ENCODE measurements around the gene PILRA.

The PILRA gene

DNA sequence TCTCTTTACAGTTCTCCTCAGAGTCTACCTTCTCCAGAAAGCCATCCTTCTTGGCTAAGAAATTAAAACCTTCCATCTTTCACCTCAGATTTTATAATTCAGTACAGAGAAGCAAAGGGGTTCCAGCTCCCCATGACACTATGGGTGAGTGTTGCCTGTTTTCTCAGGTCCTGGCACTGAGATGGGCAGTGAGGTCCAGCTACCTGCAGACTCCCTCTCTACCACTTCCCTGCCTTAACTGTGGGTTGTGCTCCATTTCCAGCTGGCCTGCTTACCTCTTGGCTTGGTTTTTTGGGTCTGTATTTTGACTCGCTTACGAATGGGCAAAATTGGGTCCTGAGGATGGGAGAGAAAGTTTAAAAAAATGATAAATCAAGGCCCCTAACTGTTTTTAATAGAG is 29.0 kb downstream of the PILRA start:
- TF ChIP-seq, protein P1, sequence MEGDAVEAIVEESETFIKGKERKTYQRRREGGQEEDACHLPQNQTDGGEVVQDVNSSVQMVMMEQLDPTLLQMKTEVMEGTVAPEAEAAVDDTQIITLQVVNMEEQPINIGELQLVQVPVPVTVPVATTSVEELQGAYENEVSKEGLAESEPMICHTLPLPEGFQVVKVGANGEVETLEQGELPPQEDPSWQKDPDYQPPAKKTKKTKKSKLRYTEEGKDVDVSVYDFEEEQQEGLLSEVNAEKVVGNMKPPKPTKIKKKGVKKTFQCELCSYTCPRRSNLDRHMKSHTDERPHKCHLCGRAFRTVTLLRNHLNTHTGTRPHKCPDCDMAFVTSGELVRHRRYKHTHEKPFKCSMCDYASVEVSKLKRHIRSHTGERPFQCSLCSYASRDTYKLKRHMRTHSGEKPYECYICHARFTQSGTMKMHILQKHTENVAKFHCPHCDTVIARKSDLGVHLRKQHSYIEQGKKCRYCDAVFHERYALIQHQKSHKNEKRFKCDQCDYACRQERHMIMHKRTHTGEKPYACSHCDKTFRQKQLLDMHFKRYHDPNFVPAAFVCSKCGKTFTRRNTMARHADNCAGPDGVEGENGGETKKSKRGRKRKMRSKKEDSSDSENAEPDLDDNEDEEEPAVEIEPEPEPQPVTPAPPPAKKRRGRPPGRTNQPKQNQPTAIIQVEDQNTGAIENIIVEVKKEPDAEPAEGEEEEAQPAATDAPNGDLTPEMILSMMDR (IDR thresholded peaks at IDR 0.05; ENCODE audit: low read depth, low read length, missing control alignments), result no peak
- no peak for DNase-seq (ENCODE audit: low read depth)
- no peak overlapping the region for H3K4me3 ChIP-seq (ENCODE audit: low read depth, low read length)

DNA sequence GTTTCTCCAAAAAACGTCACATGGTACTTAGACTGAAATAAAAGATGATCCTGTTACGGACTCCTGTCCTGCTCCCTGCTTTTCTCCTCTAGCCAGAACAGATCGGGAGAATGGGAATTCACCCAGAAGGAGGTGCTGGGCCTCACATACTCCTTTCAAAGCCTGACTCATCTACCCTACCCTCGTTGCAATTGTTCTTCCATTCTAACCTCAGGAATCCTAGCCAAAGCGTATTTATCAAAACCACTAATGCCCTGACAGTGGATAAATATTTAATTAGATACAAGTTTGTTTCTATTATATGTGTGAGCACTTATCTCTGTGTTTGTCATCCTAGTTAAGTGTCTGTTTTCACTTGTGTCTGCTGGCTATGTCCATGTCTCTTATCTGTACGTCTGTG is 33.5 kb downstream of the PILRA start:
- TF ChIP-seq, protein P1 (IDR thresholded peaks at IDR 0.05; ENCODE audit: low read depth, low read length, missing control alignments), result no peak
- no peak for DNase-seq (ENCODE audit: low read depth)
- H3K4me3 ChIP-seq (ENCODE audit: low read depth, low read length), result no peak overlapping the region

DNA sequence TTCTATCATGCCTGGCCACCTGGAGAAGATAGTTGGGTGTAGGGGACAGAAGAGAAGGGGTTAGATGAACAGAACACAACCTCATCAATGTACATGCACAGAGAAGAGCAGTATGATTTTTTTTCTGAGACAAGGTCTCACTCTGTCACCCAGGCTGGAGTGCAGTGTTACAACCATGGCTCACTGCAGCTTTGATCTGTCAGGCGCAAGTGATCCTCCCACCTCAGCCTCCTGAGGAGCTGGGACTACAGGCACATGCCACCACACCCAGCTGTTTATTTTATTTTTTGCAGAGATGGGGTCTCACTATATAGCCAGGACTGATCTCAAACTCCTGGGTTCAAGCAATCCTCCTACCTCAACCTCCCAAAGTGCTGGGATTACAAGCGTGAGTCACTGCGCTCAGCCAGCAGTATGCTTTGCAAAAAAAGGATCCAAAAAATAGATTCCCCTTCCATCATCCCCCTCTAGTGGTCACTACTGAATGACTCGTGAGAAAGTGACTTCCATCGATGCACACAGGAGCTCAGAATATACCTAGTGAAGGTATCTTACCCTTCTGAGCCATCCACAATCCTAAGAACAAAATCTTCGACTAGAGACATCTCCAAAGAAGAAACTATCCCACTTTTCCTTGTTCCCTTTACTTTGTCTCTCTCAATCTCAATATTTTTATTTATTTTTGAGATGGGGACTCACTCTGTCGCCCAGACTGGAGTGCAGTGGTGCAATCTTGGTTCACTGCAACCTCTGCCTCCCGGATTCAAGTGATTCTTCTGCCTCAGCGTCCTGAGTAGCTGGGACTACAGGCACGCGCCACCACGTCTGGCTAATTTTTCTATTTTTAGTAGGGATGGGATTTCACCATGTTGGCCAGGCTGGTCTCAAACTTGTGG is 34.2 kb downstream of the PILRA start:
- no peak for DNase-seq (ENCODE audit: low read depth)
- TF ChIP-seq, protein P1 (IDR thresholded peaks at IDR 0.05; ENCODE audit: low read depth, low read length, missing control alignments), result peak; percentile 73
- no peak overlapping the region for H3K4me3 ChIP-seq (ENCODE audit: low read depth, low read length)

DNA sequence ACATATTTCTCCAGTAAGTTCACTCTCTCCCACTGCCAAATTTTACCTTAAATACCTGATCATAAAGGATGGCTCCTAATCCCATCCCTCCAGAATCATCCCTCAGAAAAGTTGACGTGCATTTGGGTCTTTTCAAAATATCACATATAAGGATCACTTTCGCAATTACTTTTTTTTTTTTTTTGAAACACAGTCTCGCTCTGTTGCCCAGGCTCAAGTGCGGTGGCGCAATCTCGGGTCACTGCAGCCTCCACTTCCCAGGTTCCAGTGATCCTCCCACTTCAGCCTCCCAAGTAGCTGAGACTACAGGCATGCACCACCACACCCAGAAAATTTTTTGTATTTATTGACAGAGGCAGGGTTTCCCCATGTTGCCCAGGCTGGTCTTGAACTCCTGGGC is 37.8 kb downstream of the PILRA start:
- no peak for DNase-seq (ENCODE audit: low read depth)
- TF ChIP-seq, protein P1 (IDR thresholded peaks at IDR 0.05; ENCODE audit: low read depth, low read length, missing control alignments), result no peak
- H3K4me3 ChIP-seq (ENCODE audit: low read depth, low read length), result no peak overlapping the region

DNA sequence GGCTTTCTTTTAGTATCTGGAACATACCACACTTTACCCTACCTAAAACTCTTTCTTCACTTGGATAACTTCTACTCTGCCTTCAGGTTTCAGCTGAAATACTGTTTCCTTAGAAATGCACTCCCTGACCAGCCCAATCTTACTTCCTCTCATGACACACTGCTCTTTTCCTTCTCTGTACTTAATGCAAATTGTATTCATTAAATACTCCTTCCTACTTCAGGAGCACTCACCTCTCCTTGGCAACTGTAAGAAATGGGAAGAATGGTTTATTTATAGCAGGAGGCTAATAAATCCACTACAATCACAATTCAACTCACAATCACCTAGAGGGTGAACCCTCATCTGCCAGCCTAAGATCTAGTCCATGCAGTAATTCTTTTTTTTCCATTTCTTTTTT is 40.1 kb downstream of the PILRA start:
- H3K4me3 ChIP-seq (ENCODE audit: low read depth, low read length), result no peak overlapping the region
- DNase-seq (ENCODE audit: low read depth), result no peak
- TF ChIP-seq, protein P1 (IDR thresholded peaks at IDR 0.05; ENCODE audit: low read depth, low read length, missing control alignments), result no peak

DNA sequence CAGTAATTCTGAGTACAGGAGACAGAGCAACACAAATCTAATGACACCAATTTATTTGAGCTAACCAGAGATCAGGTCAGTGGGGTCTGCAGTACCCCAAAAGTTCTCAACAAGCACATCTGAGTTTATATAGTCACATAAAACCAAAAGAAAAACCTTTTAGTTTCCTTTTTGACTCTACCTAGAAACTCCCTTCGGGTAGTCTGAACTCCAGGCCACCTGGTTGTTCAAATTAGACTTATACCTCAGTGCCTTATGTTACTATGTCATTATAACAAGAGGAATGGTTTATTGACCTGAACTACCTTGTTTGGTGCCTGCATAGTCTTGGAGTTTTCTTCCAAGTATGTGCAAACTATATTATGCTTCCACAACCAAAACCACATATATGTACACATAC is 40.6 kb downstream of the PILRA start:
- H3K4me3 ChIP-seq (ENCODE audit: low read depth, low read length), result no peak overlapping the region
- TF ChIP-seq, protein P1 (IDR thresholded peaks at IDR 0.05; ENCODE audit: low read depth, low read length, missing control alignments), result no peak
- no peak for DNase-seq (ENCODE audit: low read depth)

DNA sequence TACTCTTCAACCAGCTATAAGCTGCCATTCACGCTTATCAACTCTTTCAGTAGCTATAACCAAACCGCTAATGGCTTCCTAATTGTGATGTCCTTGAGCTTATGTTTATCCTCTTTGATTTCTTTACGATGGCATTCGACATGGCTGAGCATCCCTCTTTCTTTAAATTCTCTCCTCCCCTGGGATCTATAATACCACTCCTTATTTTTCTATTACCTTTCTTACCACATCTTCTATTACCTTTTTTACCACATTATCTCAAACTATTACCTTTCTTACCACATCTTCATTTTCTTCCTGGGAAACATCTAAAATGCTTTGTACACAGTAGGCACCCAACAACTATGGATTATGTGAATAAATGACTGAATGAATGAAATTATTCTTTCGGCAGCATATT is 42.2 kb downstream of the PILRA start:
- H3K4me3 ChIP-seq (ENCODE audit: low read depth, low read length), result no peak overlapping the region
- TF ChIP-seq, protein P1 (IDR thresholded peaks at IDR 0.05; ENCODE audit: low read depth, low read length, missing control alignments), result no peak
- no peak for DNase-seq (ENCODE audit: low read depth)
